Measurements from ENCODE around the gene TXNDC12. TPM values are rescaled to one million over a fixed set of nuclear protein-coding genes. Genes with fewer than 3 reads are reported as not detected.

Gene TXNDC12
- total RNA-seq, 1 experiment from 2014 or later = 102 TPM

DNA sequence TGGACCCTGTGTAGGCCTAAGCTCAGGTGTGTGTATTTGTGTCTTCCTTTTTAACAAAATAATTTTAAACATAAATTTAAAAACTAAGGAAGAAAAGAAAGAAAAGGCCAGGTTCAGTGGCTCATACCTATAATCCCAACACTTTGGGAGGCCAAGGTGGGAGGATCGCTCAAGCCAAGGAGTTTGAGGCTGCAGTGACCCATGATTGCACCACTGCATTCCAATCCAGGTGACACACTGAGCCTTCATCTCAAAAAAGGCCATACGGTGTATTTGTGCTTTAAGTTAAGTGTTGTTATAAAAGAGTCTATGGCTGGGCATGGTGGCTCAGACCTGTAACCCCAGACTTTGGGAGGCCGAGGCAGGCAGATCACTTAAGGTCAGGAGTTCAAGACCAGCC is 72.8 kb downstream of the TXNDC12 start:
- H3K9me3 Mint-ChIP-seq (ENCODE audit: unreplicated experiment) = no peaks in the 10 kb centered on the region
- no peak for DNase-seq (ENCODE audit: unreplicated experiment)
- CTCF ChIA-PET = interaction anchor here (1.6 kb wide), 1 partner anchor 86 kb away, joined by 6 read pairs; no protein-coding TSS in a partner anchor
- TF ChIP-seq, protein P1, sequence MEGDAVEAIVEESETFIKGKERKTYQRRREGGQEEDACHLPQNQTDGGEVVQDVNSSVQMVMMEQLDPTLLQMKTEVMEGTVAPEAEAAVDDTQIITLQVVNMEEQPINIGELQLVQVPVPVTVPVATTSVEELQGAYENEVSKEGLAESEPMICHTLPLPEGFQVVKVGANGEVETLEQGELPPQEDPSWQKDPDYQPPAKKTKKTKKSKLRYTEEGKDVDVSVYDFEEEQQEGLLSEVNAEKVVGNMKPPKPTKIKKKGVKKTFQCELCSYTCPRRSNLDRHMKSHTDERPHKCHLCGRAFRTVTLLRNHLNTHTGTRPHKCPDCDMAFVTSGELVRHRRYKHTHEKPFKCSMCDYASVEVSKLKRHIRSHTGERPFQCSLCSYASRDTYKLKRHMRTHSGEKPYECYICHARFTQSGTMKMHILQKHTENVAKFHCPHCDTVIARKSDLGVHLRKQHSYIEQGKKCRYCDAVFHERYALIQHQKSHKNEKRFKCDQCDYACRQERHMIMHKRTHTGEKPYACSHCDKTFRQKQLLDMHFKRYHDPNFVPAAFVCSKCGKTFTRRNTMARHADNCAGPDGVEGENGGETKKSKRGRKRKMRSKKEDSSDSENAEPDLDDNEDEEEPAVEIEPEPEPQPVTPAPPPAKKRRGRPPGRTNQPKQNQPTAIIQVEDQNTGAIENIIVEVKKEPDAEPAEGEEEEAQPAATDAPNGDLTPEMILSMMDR (IDR thresholded peaks at IDR 0.05; ENCODE audit: unreplicated experiment) = no peak
- H3K27me3 Mint-ChIP-seq (ENCODE audit: insufficient read depth, unreplicated experiment) = no peaks in the 10 kb centered on the region
- no peak overlapping the region for H3K27ac Mint-ChIP-seq (ENCODE audit: low read depth, unreplicated experiment)
- H3K4me3 Mint-ChIP-seq (ENCODE audit: unreplicated experiment) = no peak overlapping the region
- no peaks in the 10 kb centered on the region for H3K36me3 Mint-ChIP-seq (ENCODE audit: insufficient read depth, unreplicated experiment)
- intact Hi-C loops (cut with micrococcal nuclease) = no loop called here
- BruUV-seq (replicated peaks) = no TSS peak
- POLR2A ChIA-PET = no interaction called here
- H3K4me1 Mint-ChIP-seq (ENCODE audit: insufficient read depth, unreplicated experiment) = no peaks in the 10 kb centered on the region

DNA sequence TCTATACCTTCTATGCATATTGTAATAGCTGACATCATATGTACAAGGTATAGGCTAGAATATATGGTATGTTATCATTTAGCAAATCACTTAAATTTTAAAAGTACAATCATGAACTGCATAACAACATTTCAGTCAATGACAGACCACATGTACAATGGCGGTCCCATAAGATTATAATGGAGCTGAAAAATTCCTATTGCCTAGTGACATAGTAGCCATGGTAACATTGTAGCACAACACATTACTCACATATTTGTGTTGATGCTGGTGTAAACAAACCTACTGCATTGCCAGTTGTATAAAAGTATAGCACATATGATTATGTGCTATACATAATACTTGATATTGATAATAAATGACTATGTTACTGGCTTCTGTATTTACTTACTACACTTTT is 73.4 kb downstream of the TXNDC12 start:
- ChIA-PET CTCF (interaction anchor here (0.6 to 1.9 kb wide), 3 partner anchors 11 to 85 kb away, joined by 3 to 11 read pairs (median 6); no protein-coding TSS in a partner anchor), POLR2A (interaction anchor here (1.5 kb wide), 1 partner anchor 102 kb away, joined by 5 read pairs; no protein-coding TSS in a partner anchor)
- intact Hi-C loops (cut with micrococcal nuclease) = no loop called here
- DNase-seq (ENCODE audit: unreplicated experiment) = no peak
- no peak overlapping the region for H3K27ac Mint-ChIP-seq (ENCODE audit: low read depth, unreplicated experiment)
- no peaks in the 10 kb centered on the region for H3K27me3 Mint-ChIP-seq (ENCODE audit: insufficient read depth, unreplicated experiment)
- TF ChIP-seq, protein P1 (IDR thresholded peaks at IDR 0.05; ENCODE audit: unreplicated experiment) = no peak
- BruUV-seq (replicated peaks) = no TSS peak
- H3K4me3 Mint-ChIP-seq (ENCODE audit: unreplicated experiment) = no peak overlapping the region
- no peaks in the 10 kb centered on the region for H3K9me3 Mint-ChIP-seq (ENCODE audit: unreplicated experiment)
- no peaks in the 10 kb centered on the region for H3K4me1 Mint-ChIP-seq (ENCODE audit: insufficient read depth, unreplicated experiment)
- no peaks in the 10 kb centered on the region for H3K36me3 Mint-ChIP-seq (ENCODE audit: insufficient read depth, unreplicated experiment)

DNA sequence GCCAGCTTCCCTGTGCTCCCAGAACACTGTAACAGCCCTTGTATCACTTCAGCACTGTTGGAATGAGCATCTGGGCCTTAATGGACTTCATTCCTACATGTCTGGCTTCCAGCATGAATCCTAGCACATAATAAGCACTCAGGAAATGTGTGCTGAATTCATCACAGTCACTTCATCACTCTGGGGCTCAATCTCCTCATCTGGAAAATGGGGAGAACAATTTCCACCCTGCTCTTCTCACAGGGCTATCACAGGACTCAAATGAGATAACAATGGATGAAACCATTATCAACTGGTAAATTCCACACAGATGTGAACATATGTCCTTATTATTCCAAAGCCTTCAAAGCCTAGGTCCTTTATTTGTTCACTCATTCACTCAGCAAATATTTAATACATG is 76.9 kb downstream of the TXNDC12 start:
- Mint-ChIP-seq H3K36me3 (ENCODE audit: insufficient read depth, unreplicated experiment) (no peaks in the 10 kb centered on the region), H3K27ac (ENCODE audit: low read depth, unreplicated experiment) (no peak overlapping the region), H3K4me1 (ENCODE audit: insufficient read depth, unreplicated experiment) (no peaks in the 10 kb centered on the region), H3K27me3 (ENCODE audit: insufficient read depth, unreplicated experiment) (no peaks in the 10 kb centered on the region), H3K4me3 (ENCODE audit: unreplicated experiment) (no peak overlapping the region), H3K9me3 (ENCODE audit: unreplicated experiment) (no peaks in the 10 kb centered on the region)
- intact Hi-C loops (cut with micrococcal nuclease) = no loop called here
- TF ChIP-seq, protein P1 (IDR thresholded peaks at IDR 0.05; ENCODE audit: unreplicated experiment) = no peak
- ChIA-PET POLR2A (no interaction called here), CTCF (no interaction called here)
- DNase-seq (ENCODE audit: unreplicated experiment) = no peak
- no TSS peak for BruUV-seq (replicated peaks)

GRCh38 chr1:51976846-51977602 is 78.0 kb downstream of the TXNDC12 start:
- H3K27ac Mint-ChIP-seq (ENCODE audit: low read depth, unreplicated experiment) = no peak overlapping the region
- TF ChIP-seq, protein P1 (IDR thresholded peaks at IDR 0.05; ENCODE audit: unreplicated experiment) = no peak
- CTCF ChIA-PET = interaction anchor here (1.4 kb wide), 1 partner anchor 81 kb away, joined by 3 read pairs; no protein-coding TSS in a partner anchor
- POLR2A ChIA-PET = no interaction called here
- H3K27me3 Mint-ChIP-seq (ENCODE audit: insufficient read depth, unreplicated experiment) = no peaks in the 10 kb centered on the region
- no peak for DNase-seq (ENCODE audit: unreplicated experiment)
- no peaks in the 10 kb centered on the region for H3K9me3 Mint-ChIP-seq (ENCODE audit: unreplicated experiment)
- H3K4me1 Mint-ChIP-seq (ENCODE audit: insufficient read depth, unreplicated experiment) = no peaks in the 10 kb centered on the region
- no peaks in the 10 kb centered on the region for H3K36me3 Mint-ChIP-seq (ENCODE audit: insufficient read depth, unreplicated experiment)
- no TSS peak for BruUV-seq (replicated peaks)
- intact Hi-C loops (cut with micrococcal nuclease) = no loop called here
- no peak overlapping the region for H3K4me3 Mint-ChIP-seq (ENCODE audit: unreplicated experiment)

Measured in MCF 10A (cell line).